HG02588 (cell line): ENCODE measurements around the gene HRC.
"Not testable (repeated sequence)": the region's sequence is repeated elsewhere in the genome, so short reads cannot be mapped to it uniquely, and the experiment has no call there.

Source experiments
- ATAC-seq: cut with Tn5 transposase; IDR thresholded peaks from one replicate; pipeline ENCODE4 v1.9.1; 2021; ENCODE audit warnings: mild to moderate bottlenecking, moderate library complexity; ENCODE audit not compliant: unreplicated experiment

HRC gene

GRCh38 chr19:49155005-49155819 lies at the start of gene HRC:
Gene HRC, minus strand, starts transcription at chr19:49155396. Its CDS starts 159 bp downstream, at chr19:49155237.
- ATAC-seq: no peak

GRCh38 chr19:49201042-49201441 lies 45.8 kb upstream of the HRC start:
- no peak for ATAC-seq

- no peak for ATAC-seq
Observed at GRCh38 chr19:49200238-49200862, 45.2 kb upstream of the HRC start.

- no peak for ATAC-seq
Observed at GRCh38 chr19:49196527-49197240, 41.5 kb upstream of the HRC start.

- ATAC-seq: no peak
Observed at GRCh38 chr19:49194408-49194807, 39.2 kb upstream of the HRC start.

GRCh38 chr19:49193822-49194394 lies 38.7 kb upstream of the HRC start:
- ATAC-seq: no peak

- ATAC-seq: no peak
Observed at GRCh38 chr19:49190781-49191180, 35.6 kb upstream of the HRC start.

GRCh38 chr19:49189259-49189658 lies 34.1 kb upstream of the HRC start:
- no peak for ATAC-seq

- ATAC-seq: no peak
Observed at GRCh38 chr19:49188626-49189200, 33.5 kb upstream of the HRC start.

- no peak for ATAC-seq
Observed at GRCh38 chr19:49186108-49186507, 30.9 kb upstream of the HRC start.

GRCh38 chr19:49182848-49183375 lies 27.7 kb upstream of the HRC start:
- no peak for ATAC-seq

- ATAC-seq: not testable (repeated sequence)
Observed at GRCh38 chr19:49182010-49182847, 27.0 kb upstream of the HRC start.

GRCh38 chr19:49180659-49181058 lies 25.5 kb upstream of the HRC start:
- no peak for ATAC-seq

GRCh38 chr19:49173198-49173597 lies 18.0 kb upstream of the HRC start:
- no peak for ATAC-seq

GRCh38 chr19:49168421-49168820 lies 13.2 kb upstream of the HRC start:
- no peak for ATAC-seq

- no peak for ATAC-seq
Observed at GRCh38 chr19:49167857-49168409, 12.7 kb upstream of the HRC start.

GRCh38 chr19:49165865-49166301 lies 10.7 kb upstream of the HRC start:
- ATAC-seq: no peak

- ATAC-seq: no peak
Observed at GRCh38 chr19:49165111-49165750, 10.0 kb upstream of the HRC start.

- ATAC-seq: no peak
Observed at GRCh38 chr19:49161987-49162386, 6.8 kb upstream of the HRC start.
